Caki2 (cell line): ENCODE data around the gene DISP1. TPM values are rescaled to one million over a fixed set of nuclear protein-coding genes. Genes with fewer than 3 reads are reported as not detected.

Source experiments
- DNase-seq: peaks from one replicate; pipeline ENCODE4 v3.0.0-alpha.2; 2015; ENCODE audit warnings: low read depth
- in situ Hi-C: cut with HindIII; loops from 2 replicates; pipeline ENCODE4 v1.10.0; 2016; ENCODE audit warnings: low sequenced_read_pairs, low pct_unique_long_range_greater_than_20kb, mixed read lengths
- total RNA-seq: library from RNA; depleted of rRNA; stranded (reverse); fragments of >200 nt; shearing (Covaris generic); gene quantifications from 2 replicates; pipeline ENCODE4 v1.2.3, GENCODE V29; 2014; ENCODE audit warnings: low replicate concordance

DISP1 gene
- total RNA-seq, 1 experiment from 2014 or later: 6.8 TPM

DNA sequence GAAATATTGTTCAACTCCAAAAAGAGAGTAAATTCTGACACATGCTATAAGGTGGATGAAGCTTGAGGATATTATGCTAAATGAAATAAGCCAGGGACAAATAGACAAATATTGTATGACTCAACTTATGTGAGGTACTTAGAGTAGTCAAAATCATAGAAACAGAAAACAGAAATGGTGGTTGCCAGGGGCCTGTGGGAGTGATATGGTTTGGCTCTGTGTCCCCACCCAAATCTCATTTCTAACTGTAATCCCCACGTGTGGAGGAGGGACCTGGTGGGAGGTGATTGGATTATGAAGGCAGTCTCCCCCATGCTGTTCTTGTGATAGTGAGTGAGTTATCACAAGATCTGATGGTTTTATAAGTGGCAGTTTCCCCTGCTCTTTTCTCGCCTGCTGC lies 24.7 kb upstream of the DISP1 start:
- in situ Hi-C loops: no loop called here
- DNase-seq: no peak

- in situ Hi-C loops: no loop called here
Observed at GRCh38 chr1:222790520-222790919, 24.3 kb upstream of the DISP1 start.

DNA sequence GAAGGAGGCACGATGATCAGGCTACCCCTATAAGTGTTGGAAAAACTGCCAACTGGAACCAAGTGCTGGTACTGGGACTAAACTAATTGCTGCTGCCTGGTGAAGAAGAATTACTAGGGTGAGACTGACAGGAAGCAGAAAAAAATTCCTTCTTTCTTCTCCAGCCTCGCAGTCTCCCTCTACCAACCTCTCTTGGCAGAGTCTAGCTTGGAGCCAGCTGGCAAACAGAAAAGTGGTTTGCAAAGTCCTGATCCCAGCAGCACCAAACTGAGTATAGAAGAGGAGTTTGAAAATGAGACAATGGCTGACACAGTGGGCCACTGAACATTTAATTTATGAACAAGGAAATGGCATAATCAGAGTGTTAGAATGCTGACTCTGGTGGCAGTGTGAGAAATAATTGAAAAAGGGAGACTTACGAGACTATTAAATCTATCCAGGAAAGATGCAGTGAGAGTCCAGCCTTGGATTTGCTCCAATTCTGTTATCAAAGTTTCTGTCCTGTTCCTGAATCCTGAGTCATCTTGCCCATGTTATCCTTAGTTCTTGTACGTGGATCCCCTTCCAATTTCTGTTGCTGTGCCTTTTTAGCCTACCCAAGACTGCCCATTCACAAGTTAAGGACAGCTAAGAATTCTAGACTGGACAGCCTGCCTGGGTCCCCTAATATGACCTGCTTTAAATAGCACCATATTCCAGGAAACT lies 23.7 kb upstream of the DISP1 start:
- no peak for DNase-seq
- in situ Hi-C loops: no loop called here

More at GRCh38 chr1:222790520-222790919, 24.3 kb upstream of the DISP1 start:
- no peak for DNase-seq

GRCh38 chr1:222792744-222793143 lies 22.1 kb upstream of the DISP1 start:
- DNase-seq: no peak
- in situ Hi-C loops: no loop called here

GRCh38 chr1:222794656-222795474 lies 20.0 kb upstream of the DISP1 start:
- in situ Hi-C loops: no loop called here
- no peak for DNase-seq

GRCh38 chr1:222798116-222798515 lies 16.7 kb upstream of the DISP1 start:
- DNase-seq: peak; percentile 96
- in situ Hi-C loops: no loop called here

DNA sequence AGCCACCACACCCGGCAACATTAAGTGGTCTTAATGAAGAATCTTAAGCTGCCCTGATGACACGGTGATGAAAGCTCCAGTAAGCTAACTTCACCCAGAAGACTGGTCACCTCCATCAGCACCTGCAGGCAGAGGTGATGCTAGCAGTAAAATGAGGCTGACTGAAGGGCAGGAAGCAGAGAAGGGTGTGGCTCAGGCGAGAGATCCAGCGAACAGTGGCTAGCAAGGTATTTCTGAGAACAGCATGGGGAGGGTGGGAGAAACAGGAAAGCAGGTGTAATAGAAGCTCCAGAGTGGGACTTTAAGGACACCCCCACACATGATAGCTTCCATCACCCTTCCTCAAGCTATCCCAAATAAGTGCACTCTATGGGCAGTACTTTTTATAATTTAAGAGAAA lies 15.9 kb upstream of the DISP1 start:
- in situ Hi-C loops: no loop called here
- DNase-seq: no peak

GRCh38 chr1:222801067-222801466 lies 13.8 kb upstream of the DISP1 start:
- no peak for DNase-seq
- in situ Hi-C loops: no loop called here

- in situ Hi-C loops: no loop called here
- no peak for DNase-seq
Observed at GRCh38 chr1:222811671-222812070, 3.2 kb upstream of the DISP1 start.

- in situ Hi-C loops: no loop called here
- no peak for DNase-seq
Observed at GRCh38 chr1:222813866-222814535, 838 bp upstream of the DISP1 start.

- in situ Hi-C loops: no loop called here
- DNase-seq: no peak
Observed at GRCh38 chr1:222815440-222815765, 564 bp downstream of the DISP1 start.

DNA sequence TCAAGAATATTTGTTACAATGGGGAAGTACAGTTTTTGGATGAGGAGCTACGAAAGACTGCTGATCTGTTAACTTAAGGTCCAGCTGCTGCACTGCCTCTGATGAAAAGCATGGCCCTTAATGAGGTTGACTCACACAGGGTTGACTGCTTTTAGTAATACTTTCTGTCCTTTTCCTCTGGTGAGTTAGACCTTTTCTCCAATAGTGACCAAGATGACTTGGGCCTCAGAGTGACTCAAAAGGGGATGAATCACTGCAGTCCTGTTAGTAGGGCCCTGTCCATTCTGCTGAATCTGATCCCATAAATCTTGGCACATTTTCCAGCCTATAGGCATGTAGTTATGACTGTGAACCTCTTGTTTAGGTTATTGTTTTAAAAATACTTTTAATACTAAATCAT lies 2.7 kb downstream of the DISP1 start:
- peak; percentile 91 for DNase-seq
- in situ Hi-C loops: no loop called here

DNA sequence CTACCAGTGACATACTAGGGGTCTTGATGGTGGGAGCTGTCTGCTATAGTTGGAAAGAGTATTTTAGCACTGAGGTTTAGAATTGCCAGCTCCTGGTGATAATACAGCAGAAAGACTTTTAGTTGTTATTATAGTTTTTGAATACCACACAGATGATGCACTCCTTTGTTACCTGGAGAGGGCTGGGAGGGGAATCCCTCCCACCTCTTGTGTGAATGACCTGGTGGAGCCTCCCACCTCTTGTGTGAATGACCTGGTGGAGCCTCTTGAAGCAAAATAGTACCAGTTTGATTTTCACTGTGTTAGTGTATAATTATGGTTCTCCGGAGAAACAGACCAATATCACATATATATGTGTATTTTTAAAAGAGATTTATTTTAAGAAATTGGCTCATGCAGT lies 3.3 kb downstream of the DISP1 start:
- DNase-seq: no peak
- in situ Hi-C loops: no loop called here

DNA sequence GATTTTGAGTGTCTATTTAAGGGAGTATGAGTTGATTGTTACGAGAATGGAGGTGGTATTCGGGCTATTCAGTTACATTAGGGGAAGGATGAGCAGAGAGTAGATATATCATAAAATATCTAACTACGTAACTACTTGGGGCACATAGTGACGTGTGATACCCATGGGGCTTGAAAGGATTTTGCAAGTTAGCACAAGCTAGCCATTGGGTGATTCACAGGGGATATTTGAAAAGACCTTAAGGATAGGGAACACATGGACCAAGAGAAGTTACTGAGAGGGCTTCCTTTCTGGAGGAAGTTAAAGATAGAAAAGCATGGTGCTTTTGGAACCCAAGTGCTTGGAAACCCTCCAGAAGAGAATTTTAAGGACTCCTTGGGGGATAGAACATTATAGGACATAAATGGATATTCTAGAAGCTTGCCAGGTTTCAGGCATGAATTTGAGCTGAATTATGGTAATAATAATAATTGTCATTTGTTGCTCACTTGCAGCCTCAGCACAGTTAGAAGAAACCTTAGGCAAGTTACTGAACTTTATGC lies 5.4 kb downstream of the DISP1 start:
- in situ Hi-C loops: no loop called here
- DNase-seq: no peak

DNA sequence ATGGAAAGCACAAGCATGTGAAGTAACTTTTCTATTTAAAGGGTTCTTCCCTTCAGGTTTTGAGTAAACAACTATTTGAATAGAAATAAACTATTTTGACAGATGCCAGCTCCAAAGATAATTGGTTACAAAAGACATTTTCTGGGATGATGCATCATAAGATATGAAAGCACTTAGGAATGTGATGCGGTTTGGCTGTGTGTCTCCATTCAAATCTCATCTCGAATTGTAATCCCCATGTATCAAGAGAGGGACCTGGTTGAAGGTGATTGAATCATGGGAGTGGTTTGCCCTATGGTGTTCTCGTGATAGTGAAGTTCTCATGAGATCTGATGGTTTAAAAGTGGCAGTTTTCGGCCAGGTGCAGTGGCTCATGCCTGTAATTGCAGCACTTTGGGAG lies 6.4 kb downstream of the DISP1 start:
- in situ Hi-C loops: no loop called here
- no peak for DNase-seq

- in situ Hi-C loops: no loop called here
- no peak for DNase-seq
Observed at GRCh38 chr1:222823695-222824094, 8.9 kb downstream of the DISP1 start.

DNA sequence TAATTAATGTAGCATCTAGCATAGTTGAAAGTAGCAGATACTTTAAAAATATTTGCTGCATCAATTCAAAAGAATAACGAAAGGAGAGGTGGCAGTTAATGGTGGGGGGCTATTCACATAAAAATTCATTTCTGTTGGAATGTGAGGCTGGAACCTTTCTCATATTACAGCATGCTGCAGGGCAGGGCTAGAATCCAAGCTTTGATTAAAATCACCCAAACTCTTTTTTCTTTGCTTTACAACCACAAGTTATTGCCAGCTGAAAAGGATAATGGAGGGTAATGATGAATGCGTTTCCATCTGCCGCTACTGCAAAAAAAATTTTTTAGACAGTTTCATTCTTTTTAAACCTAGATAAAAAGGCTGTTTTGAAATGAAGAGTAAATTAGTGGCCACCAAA lies 9.8 kb downstream of the DISP1 start:
- in situ Hi-C loops: no loop called here
- no peak for DNase-seq

DNA sequence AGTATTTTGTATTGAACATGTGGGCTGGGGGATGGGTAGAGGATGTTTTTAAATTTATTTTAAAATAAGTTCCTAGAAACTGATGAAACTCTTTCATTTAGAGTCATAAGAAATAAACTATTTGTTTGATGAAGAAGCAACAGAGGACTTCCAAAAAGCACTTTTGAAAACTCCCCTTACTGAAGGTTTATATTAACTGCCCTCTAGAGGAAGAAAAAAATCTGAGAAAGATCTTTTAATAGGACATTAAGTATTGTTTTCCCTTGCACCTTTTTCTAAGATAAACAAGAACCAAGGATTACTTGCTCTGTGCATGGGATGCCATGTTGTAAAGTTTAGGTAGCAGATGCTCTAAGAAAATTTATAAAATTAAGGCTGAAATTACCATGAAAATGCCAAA lies 14.1 kb downstream of the DISP1 start:
- in situ Hi-C loops: no loop called here
- no peak for DNase-seq

DNA sequence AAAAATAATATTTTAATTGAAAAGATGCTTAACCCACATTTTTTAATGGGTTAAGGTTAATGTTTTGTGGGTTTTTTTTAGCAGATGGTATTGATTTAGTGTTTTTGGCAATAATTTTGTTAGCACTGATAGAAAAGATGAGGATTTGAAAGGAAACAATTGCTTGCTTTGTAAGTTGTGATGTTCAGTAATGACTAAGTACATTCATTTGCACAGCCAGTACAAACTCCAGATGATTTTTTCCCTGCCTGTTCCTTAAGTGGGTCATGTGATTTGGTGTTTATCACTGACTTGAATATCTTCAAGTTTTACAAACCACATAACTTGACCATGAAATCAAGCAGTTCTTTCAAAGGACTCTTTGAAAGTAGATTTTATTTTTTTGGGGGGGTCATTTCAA lies 15.0 kb downstream of the DISP1 start:
- DNase-seq: no peak
- in situ Hi-C loops: no loop called here
